ENCODE data around the gene CDH26. TPM values are rescaled to one million over a fixed set of nuclear protein-coding genes. Genes with fewer than 3 reads are reported as not detected.

CDH26 gene
- total and polyA plus RNA-seq, 2 experiments from 2014 or later = 2.0 TPM

GRCh38 chr20:60056407-60057122 is 98.3 kb downstream of the CDH26 start:
- H3K4me1 ChIP-seq (ENCODE audit: insufficient read depth) = peaks cover 13% of the 10 kb centered on the region
- ATAC-seq = no peak
- Mint-ChIP-seq H3K4me3 (no peak overlapping the region), H3K27me3 (ENCODE audit: insufficient read depth, low read depth, poor library complexity) (peaks cover 12% of the 10 kb centered on the region), H3K4me1 (peaks cover 9% of the 10 kb centered on the region), H3K27ac (no peak overlapping the region), H3K9me3 (no peaks in the 10 kb centered on the region; the same call in 2 of the 3 replicates), H3K36me3 (ENCODE audit: low read depth) (no peaks in the 10 kb centered on the region)
- no peak overlapping the region for H2AFZ ChIP-seq
- H3F3A ChIP-seq (replicated peaks; ENCODE audit: low read depth) = no peaks in the 10 kb centered on the region
- no peaks in the 10 kb centered on the region for H4K20me1 ChIP-seq (replicated peaks; ENCODE audit: insufficient read depth)
- H3K27me3 ChIP-seq (ENCODE audit: insufficient read depth) = no peaks in the 10 kb centered on the region
- H3K9me2 ChIP-seq (ENCODE audit: insufficient read depth) = no peaks in the 10 kb centered on the region
- TF ChIP-seq EZH2phosphoT487 (IDR thresholded peaks at IDR 0.05; ENCODE audit: unreplicated experiment) = no peak
- TF ChIP-seq STAT1 (IDR thresholded peaks at IDR 0.05; ENCODE audit: unreplicated experiment) = no peak
- no peak for TF ChIP-seq CREB1 (CRISPR knock-in tag; IDR thresholded peaks at IDR 0.05; ENCODE audit: low read depth)
- no peak for TF ChIP-seq NANOG (IDR thresholded peaks at IDR 0.05; ENCODE audit: borderline replicate concordance)
- TF ChIP-seq, protein P1, sequence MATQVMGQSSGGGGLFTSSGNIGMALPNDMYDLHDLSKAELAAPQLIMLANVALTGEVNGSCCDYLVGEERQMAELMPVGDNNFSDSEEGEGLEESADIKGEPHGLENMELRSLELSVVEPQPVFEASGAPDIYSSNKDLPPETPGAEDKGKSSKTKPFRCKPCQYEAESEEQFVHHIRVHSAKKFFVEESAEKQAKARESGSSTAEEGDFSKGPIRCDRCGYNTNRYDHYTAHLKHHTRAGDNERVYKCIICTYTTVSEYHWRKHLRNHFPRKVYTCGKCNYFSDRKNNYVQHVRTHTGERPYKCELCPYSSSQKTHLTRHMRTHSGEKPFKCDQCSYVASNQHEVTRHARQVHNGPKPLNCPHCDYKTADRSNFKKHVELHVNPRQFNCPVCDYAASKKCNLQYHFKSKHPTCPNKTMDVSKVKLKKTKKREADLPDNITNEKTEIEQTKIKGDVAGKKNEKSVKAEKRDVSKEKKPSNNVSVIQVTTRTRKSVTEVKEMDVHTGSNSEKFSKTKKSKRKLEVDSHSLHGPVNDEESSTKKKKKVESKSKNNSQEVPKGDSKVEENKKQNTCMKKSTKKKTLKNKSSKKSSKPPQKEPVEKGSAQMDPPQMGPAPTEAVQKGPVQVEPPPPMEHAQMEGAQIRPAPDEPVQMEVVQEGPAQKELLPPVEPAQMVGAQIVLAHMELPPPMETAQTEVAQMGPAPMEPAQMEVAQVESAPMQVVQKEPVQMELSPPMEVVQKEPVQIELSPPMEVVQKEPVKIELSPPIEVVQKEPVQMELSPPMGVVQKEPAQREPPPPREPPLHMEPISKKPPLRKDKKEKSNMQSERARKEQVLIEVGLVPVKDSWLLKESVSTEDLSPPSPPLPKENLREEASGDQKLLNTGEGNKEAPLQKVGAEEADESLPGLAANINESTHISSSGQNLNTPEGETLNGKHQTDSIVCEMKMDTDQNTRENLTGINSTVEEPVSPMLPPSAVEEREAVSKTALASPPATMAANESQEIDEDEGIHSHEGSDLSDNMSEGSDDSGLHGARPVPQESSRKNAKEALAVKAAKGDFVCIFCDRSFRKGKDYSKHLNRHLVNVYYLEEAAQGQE (IDR thresholded peaks at IDR 0.05; ENCODE audit: unreplicated experiment) = no peak
- no peak for TF ChIP-seq EZH2 (IDR thresholded peaks at IDR 0.05; ENCODE audit: low read depth, unreplicated experiment)
- TF ChIP-seq POLR2AphosphoS5 (IDR thresholded peaks at IDR 0.05; ENCODE audit: low read depth) = no peak
- TF ChIP-seq ZNF331 (CRISPR knock-in tag; IDR thresholded peaks at IDR 0.05; ENCODE audit: low read depth) = no peak
- TF ChIP-seq ETS1 (IDR thresholded peaks at IDR 0.05) = no peak
- no peak for TF ChIP-seq ZNF114 (CRISPR knock-in tag; IDR thresholded peaks at IDR 0.05)
- TF ChIP-seq, protein P2, sequence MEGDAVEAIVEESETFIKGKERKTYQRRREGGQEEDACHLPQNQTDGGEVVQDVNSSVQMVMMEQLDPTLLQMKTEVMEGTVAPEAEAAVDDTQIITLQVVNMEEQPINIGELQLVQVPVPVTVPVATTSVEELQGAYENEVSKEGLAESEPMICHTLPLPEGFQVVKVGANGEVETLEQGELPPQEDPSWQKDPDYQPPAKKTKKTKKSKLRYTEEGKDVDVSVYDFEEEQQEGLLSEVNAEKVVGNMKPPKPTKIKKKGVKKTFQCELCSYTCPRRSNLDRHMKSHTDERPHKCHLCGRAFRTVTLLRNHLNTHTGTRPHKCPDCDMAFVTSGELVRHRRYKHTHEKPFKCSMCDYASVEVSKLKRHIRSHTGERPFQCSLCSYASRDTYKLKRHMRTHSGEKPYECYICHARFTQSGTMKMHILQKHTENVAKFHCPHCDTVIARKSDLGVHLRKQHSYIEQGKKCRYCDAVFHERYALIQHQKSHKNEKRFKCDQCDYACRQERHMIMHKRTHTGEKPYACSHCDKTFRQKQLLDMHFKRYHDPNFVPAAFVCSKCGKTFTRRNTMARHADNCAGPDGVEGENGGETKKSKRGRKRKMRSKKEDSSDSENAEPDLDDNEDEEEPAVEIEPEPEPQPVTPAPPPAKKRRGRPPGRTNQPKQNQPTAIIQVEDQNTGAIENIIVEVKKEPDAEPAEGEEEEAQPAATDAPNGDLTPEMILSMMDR (conservative IDR thresholded peaks at IDR 0.05; ENCODE audit: low read depth in 2 of 2) = no peak
- no peak for TF ChIP-seq JUNB (IDR thresholded peaks at IDR 0.05; ENCODE audit: unreplicated experiment)
- TF ChIP-seq, protein P3, sequence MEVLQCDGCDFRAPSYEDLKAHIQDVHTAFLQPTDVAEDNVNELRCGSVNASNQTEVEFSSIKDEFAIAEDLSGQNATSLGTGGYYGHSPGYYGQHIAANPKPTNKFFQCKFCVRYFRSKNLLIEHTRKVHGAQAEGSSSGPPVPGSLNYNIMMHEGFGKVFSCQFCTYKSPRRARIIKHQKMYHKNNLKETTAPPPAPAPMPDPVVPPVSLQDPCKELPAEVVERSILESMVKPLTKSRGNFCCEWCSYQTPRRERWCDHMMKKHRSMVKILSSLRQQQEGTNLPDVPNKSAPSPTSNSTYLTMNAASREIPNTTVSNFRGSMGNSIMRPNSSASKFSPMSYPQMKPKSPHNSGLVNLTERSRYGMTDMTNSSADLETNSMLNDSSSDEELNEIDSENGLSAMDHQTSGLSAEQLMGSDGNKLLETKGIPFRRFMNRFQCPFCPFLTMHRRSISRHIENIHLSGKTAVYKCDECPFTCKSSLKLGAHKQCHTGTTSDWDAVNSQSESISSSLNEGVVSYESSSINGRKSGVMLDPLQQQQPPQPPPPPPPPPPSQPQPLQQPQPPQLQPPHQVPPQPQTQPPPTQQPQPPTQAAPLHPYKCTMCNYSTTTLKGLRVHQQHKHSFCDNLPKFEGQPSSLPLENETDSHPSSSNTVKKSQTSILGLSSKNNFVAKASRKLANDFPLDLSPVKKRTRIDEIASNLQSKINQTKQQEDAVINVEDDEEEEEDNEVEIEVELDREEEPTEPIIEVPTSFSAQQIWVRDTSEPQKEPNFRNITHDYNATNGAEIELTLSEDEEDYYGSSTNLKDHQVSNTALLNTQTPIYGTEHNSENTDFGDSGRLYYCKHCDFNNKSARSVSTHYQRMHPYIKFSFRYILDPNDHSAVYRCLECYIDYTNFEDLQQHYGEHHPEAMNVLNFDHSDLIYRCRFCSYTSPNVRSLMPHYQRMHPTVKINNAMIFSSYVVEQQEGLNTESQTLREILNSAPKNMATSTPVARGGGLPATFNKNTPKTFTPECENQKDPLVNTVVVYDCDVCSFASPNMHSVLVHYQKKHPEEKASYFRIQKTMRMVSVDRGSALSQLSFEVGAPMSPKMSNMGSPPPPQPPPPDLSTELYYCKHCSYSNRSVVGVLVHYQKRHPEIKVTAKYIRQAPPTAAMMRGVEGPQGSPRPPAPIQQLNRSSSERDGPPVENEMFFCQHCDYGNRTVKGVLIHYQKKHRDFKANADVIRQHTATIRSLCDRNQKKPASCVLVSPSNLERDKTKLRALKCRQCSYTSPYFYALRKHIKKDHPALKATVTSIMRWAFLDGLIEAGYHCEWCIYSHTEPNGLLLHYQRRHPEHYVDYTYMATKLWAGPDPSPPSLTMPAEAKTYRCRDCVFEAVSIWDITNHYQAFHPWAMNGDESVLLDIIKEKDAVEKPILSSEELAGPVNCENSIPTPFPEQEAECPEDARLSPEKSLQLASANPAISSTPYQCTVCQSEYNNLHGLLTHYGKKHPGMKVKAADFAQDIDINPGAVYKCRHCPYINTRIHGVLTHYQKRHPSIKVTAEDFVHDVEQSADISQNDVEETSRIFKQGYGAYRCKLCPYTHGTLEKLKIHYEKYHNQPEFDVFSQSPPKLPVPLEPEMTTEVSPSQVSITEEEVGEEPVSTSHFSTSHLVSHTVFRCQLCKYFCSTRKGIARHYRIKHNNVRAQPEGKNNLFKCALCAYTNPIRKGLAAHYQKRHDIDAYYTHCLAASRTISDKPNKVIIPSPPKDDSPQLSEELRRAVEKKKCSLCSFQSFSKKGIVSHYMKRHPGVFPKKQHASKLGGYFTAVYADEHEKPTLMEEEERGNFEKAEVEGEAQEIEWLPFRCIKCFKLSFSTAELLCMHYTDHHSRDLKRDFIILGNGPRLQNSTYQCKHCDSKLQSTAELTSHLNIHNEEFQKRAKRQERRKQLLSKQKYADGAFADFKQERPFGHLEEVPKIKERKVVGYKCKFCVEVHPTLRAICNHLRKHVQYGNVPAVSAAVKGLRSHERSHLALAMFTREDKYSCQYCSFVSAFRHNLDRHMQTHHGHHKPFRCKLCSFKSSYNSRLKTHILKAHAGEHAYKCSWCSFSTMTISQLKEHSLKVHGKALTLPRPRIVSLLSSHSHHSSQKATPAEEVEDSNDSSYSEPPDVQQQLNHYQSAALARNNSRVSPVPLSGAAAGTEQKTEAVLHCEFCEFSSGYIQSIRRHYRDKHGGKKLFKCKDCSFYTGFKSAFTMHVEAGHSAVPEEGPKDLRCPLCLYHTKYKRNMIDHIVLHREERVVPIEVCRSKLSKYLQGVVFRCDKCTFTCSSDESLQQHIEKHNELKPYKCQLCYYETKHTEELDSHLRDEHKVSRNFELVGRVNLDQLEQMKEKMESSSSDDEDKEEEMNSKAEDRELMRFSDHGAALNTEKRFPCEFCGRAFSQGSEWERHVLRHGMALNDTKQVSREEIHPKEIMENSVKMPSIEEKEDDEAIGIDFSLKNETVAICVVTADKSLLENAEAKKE (CRISPR knock-in tag; IDR thresholded peaks at IDR 0.05) = no peak
- H3K4me2 ChIP-seq = no peak overlapping the region
- no peaks in the 10 kb centered on the region for H3K79me2 ChIP-seq (replicated peaks; ENCODE audit: insufficient read depth)
- no peak overlapping the region for H3K27ac ChIP-seq (ENCODE audit: low read depth)
- DNase-seq (ENCODE audit: low spot score) = no peak
- no peak overlapping the region for H3K4me3 ChIP-seq
- no peaks in the 10 kb centered on the region for H3K36me3 ChIP-seq (ENCODE audit: insufficient read depth)
